Endodermal cell (in vitro differentiated cells): Measurements from ENCODE around the gene RFX4. TPM values are rescaled to one million over a fixed set of nuclear protein-coding genes. Genes with fewer than 3 reads are reported as not detected.

Experiments used
- DNase-seq: peaks from one replicate; pipeline ENCODE4 v3.0.0-alpha.2; 2017
- H3K27ac ChIP-seq: 2 replicates; pipeline ENCODE4 v1.5.1; 2013; ENCODE audit warnings: mild to moderate bottlenecking, low read depth, low read length, moderate library complexity
- H3K27me3 ChIP-seq: 2 replicates; pipeline ENCODE4 v1.6.1; 2013; ENCODE audit warnings: mild to moderate bottlenecking, low read length, moderate library complexity; ENCODE audit not compliant: insufficient read depth, control insufficient read depth, poor library complexity, severe bottlenecking
- H3K36me3 ChIP-seq: 2 replicates; pipeline ENCODE4 v1.7.0; 2013; ENCODE audit warnings: mild to moderate bottlenecking, low read length, moderate library complexity; ENCODE audit not compliant: control insufficient read depth, insufficient read depth
- H3K4me1 ChIP-seq: one replicate; pipeline ENCODE4 v1.7.0; 2013; ENCODE audit warnings: low read length; ENCODE audit not compliant: control insufficient read depth, insufficient read depth
- H3K4me3 ChIP-seq: 2 replicates; pipeline ENCODE4 v1.5.1; 2013; ENCODE audit warnings: mild to moderate bottlenecking, low read length, moderate library complexity
- H3K9ac ChIP-seq: 2 replicates; pipeline ENCODE4 v1.6.1; 2013; ENCODE audit warnings: mild to moderate bottlenecking, low read length, moderate library complexity; ENCODE audit not compliant: poor library complexity, severe bottlenecking; ENCODE audit errors: extremely low read depth
- H3K9me3 ChIP-seq: 2 replicates; pipeline ENCODE4 v1.6.1; 2013; ENCODE audit warnings: mild to moderate bottlenecking, low read length, moderate library complexity; ENCODE audit not compliant: control insufficient read depth
- H3K27ac Mint-ChIP-seq: 2 replicates; pipeline ENCODE4 v1.8.0; 2020; ENCODE audit warnings: mixed read lengths
- H3K27me3 Mint-ChIP-seq: 2 replicates; pipeline ENCODE4 v1.8.0; 2021; ENCODE audit warnings: mild to moderate bottlenecking, mixed read lengths; ENCODE audit not compliant: insufficient read depth
- H3K36me3 Mint-ChIP-seq: 2 replicates; pipeline ENCODE4 v1.8.0; 2020; ENCODE audit warnings: low read depth, mixed read lengths
- H3K4me1 Mint-ChIP-seq: 2 replicates; pipeline ENCODE4 v1.8.0; 2020; ENCODE audit warnings: mixed read lengths
- H3K4me3 Mint-ChIP-seq: 2 replicates; pipeline ENCODE4 v1.8.0; 2020; ENCODE audit warnings: mild to moderate bottlenecking, moderate library complexity, mixed read lengths
- H3K9me3 Mint-ChIP-seq: 2 replicates; pipeline ENCODE4 v1.8.0; 2020; ENCODE audit warnings: mild to moderate bottlenecking, mixed read lengths
- CTCF ChIP-seq: fragments of 200-600 bp; sonication (generic); conservative IDR thresholded peaks from 2 replicates; pipeline ENCODE4 v1.5.0; 2021; ENCODE audit warnings: antibody characterized with exemption, mild to moderate bottlenecking
- WGBS, 2 experiments: methylation state at CpG; one replicate each; pipeline versions ENCODE4 v1.1.5 to v1.1.7; 2013; ENCODE audit warnings: missing lambda C conversion rate in 2 of 2, mixed read lengths in 1 of 2; ENCODE audit not compliant: insufficient coverage in 1 of 2, insufficient read length in 1 of 2; 5-methylcytosine and 5-hydroxymethylcytosine counted together
- total RNA-seq, 2 donors: library from RNA; stranded (reverse); fragmentation: NEBNext Ultra II Directional in 1 of 2; extraction: Animal tissue kit (Norgen Biotek cat#: 25700) in 1 of 2; gene quantifications; 2 replicates in 1 of 2; 3 replicates in 1 of 2; pipeline ENCODE4 v1.2.1, GENCODE V29; 2021

RFX4 gene
- total RNA-seq, 2 donors from 2014 or later = 0.09 to 0.86 TPM

GRCh38 chr12:106710143-106710893 lies 127.5 kb downstream of the RFX4 start:
- H3K27ac Mint-ChIP-seq = no peak overlapping the region
- 68 to 69% methylated on average over 4 to 10 of the region's 10 CpGs for WGBS, 2 experiments
- no peaks in the 10 kb centered on the region for H3K27me3 Mint-ChIP-seq
- Histone ChIP-seq H3K9ac (no peak overlapping the region), H3K4me3 (no peak overlapping the region), H3K9me3 (no peaks in the 10 kb centered on the region), H3K27me3 (no peaks in the 10 kb centered on the region), H3K4me1 (peaks cover 7% of the 10 kb centered on the region), H3K36me3 (no peaks in the 10 kb centered on the region), H3K27ac (no peak overlapping the region)
- no peak overlapping the region for H3K4me3 Mint-ChIP-seq
- TF ChIP-seq CTCF = no peak
- H3K9me3 Mint-ChIP-seq = no peaks in the 10 kb centered on the region
- peaks cover 30% of the 10 kb centered on the region for H3K4me1 Mint-ChIP-seq
- H3K36me3 Mint-ChIP-seq = no peaks in the 10 kb centered on the region
- peak; percentile 59 for DNase-seq

DNA sequence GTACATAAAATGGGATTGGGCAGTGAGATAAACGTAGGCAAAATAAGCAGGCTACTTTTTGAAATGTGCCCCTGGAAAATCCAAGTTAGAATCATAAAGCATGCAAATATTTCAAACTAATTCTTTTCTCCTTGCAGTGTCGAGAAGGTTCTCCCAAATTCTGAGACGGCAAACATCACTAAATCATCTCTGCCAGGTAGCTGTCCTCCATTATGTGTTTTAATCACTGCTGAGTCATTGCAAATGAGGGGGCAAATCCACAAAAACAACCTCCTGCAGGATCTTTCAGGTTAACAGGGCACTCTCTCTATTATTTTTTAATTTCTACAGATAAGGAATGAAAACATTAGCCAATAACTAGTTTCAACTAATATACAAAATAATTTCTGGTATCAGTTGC lies 128.5 kb downstream of the RFX4 start:
- H3K4me1 Mint-ChIP-seq = peaks cover 30% of the 10 kb centered on the region
- H3K27me3 ChIP-seq = no peaks in the 10 kb centered on the region
- H3K4me3 Mint-ChIP-seq = no peak overlapping the region
- H3K9me3 Mint-ChIP-seq = no peaks in the 10 kb centered on the region
- TF ChIP-seq CTCF = no peak
- H3K4me1 ChIP-seq = peaks cover 7% of the 10 kb centered on the region
- no peak overlapping the region for H3K9ac ChIP-seq
- no peak overlapping the region for H3K27ac ChIP-seq
- no peak for DNase-seq
- H3K9me3 ChIP-seq = no peaks in the 10 kb centered on the region
- no peak overlapping the region for H3K4me3 ChIP-seq
- no peaks in the 10 kb centered on the region for H3K27me3 Mint-ChIP-seq
- 89 to 92% methylated on average over 2 to 3 of the region's 3 CpGs for WGBS, 2 experiments
- no peaks in the 10 kb centered on the region for H3K36me3 ChIP-seq
- H3K27ac Mint-ChIP-seq = peak overlapping the region; percentile 49
- H3K36me3 Mint-ChIP-seq = no peaks in the 10 kb centered on the region

DNA sequence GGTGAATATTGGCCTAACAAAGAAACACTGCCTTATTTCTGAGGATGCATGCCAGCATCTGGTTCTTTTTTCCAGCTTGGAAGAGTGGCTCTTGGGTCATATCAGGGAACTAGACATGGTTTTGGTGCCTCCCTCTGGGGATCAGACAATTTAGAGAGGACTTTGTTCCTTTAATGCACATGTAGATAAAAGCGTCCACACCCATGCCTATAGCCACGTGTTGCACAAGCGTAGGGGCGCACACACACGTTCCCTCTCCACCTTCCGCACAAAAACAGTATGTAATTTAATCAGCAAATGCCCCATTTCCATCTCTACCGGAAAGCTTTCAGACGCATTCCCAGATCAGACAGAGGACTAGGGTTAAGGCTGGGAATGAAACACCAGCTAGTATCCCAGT lies 130.0 kb downstream of the RFX4 start:
- no peak overlapping the region for H3K9ac ChIP-seq
- peaks cover 2% of the 10 kb centered on the region for H3K27me3 Mint-ChIP-seq
- no peak overlapping the region for H3K4me3 ChIP-seq
- H3K36me3 Mint-ChIP-seq = no peaks in the 10 kb centered on the region
- no peak for TF ChIP-seq CTCF
- peaks cover 30% of the 10 kb centered on the region for H3K4me1 Mint-ChIP-seq
- H3K9me3 Mint-ChIP-seq = no peaks in the 10 kb centered on the region
- H3K4me3 Mint-ChIP-seq = no peak overlapping the region
- peaks cover 7% of the 10 kb centered on the region for H3K4me1 ChIP-seq
- no peak overlapping the region for H3K27ac Mint-ChIP-seq
- no peaks in the 10 kb centered on the region for H3K9me3 ChIP-seq
- 81 to 94% methylated on average over 5 to 8 of the region's 8 CpGs for WGBS, 2 experiments
- no peaks in the 10 kb centered on the region for H3K36me3 ChIP-seq
- no peak overlapping the region for H3K27ac ChIP-seq
- H3K27me3 ChIP-seq = no peaks in the 10 kb centered on the region
- DNase-seq = no peak
